Right hindlimb (tissue), 1 donor: ENCODE measurements around the gene INSIG2.
"Not testable (repeated sequence)": the region's sequence is repeated elsewhere in the genome, so short reads cannot be mapped to it uniquely, and the experiment has no call there.

Experiments
- DNase-seq: peaks from one replicate; pipeline ENCODE4 v3.0.0-alpha.2; 2018

The INSIG2 gene

GRCh38 chr2:118061135-118061955, 26.9 kb upstream of the INSIG2 start:
- no peak for DNase-seq

GRCh38 chr2:118062048-118062447, 26.2 kb upstream of the INSIG2 start:
- DNase-seq, result no peak

GRCh38 chr2:118062669-118063068, 25.6 kb upstream of the INSIG2 start:
- DNase-seq, result no peak

GRCh38 chr2:118065015-118065706, 23.1 kb upstream of the INSIG2 start:
- DNase-seq, result no peak

- no peak for DNase-seq
These were observed 22.3 kb upstream of the INSIG2 start for GRCh38 chr2:118065921-118066511.

- DNase-seq, result no peak
These were observed 10.5 kb upstream of the INSIG2 start for GRCh38 chr2:118077636-118078247.

- DNase-seq, result no peak
These were observed 9.5 kb upstream of the INSIG2 start for GRCh38 chr2:118078734-118079133.

GRCh38 chr2:118084491-118085089, 3.7 kb upstream of the INSIG2 start:
- DNase-seq, result no peak

- no peak for DNase-seq
These were observed 2.9 kb upstream of the INSIG2 start for GRCh38 chr2:118085173-118086023.

GRCh38 chr2:118086024-118086633, 2.1 kb upstream of the INSIG2 start:
- DNase-seq, result no peak

- peak; percentile 28 for DNase-seq
These were observed 999 bp downstream of the INSIG2 start for GRCh38 chr2:118089139-118089800.

GRCh38 chr2:118090387-118091139, 2.3 kb downstream of the INSIG2 start:
- no peak for DNase-seq

GRCh38 chr2:118091140-118091478, 2.8 kb downstream of the INSIG2 start:
- DNase-seq, result no peak

- DNase-seq, result no peak
These were observed 3.4 kb downstream of the INSIG2 start for GRCh38 chr2:118091631-118092030.

GRCh38 chr2:118094102-118094501, 5.8 kb downstream of the INSIG2 start:
- DNase-seq, result not testable (repeated sequence)

GRCh38 chr2:118094503-118094902, 6.2 kb downstream of the INSIG2 start:
- DNase-seq, result no peak

GRCh38 chr2:118095610-118096009, 7.3 kb downstream of the INSIG2 start:
- no peak for DNase-seq

GRCh38 chr2:118097657-118098056, 9.4 kb downstream of the INSIG2 start:
- DNase-seq, result no peak

GRCh38 chr2:118098307-118099030, 10.2 kb downstream of the INSIG2 start:
- DNase-seq, result no peak
